Measurements from ENCODE around the gene LRMDA. TPM values are rescaled to one million over a fixed set of nuclear protein-coding genes. Genes with fewer than 3 reads are reported as not detected.

Gene LRMDA
- total and polyA plus RNA-seq, 4 donors = 12.1 to 40.8 (median 21.6) TPM

DNA sequence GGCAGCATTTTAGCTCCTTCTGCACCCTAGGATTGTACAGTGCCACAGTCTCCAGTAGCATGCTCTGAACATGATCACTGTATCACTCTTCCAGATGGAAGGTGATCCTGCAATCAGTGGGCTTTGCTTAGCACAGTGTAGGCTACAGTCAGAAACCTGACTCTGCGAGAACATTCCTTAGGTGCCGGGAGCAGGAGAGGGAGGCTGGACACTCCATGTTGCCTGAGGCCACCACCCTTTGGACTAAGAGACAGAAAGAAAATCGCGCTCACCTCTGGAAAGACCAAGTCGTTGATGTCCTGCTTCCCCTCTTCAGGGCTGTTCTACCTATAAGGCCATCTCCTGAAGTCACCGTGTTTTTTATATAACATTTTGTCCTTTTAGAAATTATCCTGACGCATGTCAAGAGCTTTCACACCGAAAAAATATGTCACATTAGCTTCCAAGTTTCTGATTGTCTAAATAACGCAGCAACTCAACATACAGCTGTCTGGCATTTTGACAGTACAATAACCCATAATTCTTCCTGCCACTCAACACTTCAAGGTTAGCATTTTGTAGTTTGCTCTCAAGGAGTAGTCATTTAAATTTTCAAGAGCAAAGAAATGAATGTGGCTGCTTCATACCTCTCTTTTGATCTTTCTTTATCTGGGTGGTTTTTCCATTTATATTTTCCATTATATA is 563.1 kb downstream of the LRMDA start:
- 73 to 88% methylated on average over 9 of the region's 9 CpGs for WGBS, 2 donors
- DNase-seq (no peak), ATAC-seq (ENCODE audit: insufficient read depth, low FRiP score) (no peak)
- H3K4me3 ChIP-seq = no peak overlapping the region
- TF ChIP-seq, protein P1, sequence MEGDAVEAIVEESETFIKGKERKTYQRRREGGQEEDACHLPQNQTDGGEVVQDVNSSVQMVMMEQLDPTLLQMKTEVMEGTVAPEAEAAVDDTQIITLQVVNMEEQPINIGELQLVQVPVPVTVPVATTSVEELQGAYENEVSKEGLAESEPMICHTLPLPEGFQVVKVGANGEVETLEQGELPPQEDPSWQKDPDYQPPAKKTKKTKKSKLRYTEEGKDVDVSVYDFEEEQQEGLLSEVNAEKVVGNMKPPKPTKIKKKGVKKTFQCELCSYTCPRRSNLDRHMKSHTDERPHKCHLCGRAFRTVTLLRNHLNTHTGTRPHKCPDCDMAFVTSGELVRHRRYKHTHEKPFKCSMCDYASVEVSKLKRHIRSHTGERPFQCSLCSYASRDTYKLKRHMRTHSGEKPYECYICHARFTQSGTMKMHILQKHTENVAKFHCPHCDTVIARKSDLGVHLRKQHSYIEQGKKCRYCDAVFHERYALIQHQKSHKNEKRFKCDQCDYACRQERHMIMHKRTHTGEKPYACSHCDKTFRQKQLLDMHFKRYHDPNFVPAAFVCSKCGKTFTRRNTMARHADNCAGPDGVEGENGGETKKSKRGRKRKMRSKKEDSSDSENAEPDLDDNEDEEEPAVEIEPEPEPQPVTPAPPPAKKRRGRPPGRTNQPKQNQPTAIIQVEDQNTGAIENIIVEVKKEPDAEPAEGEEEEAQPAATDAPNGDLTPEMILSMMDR (IDR thresholded peaks at IDR 0.05; ENCODE audit: control extremely low read depth, extremely low read depth) = no peak
- peaks cover 0 to 10% (median 0%) of the 10 kb centered on the region in 5 donors for H3K4me1 ChIP-seq (ENCODE audit: control insufficient read depth in 5 of 5, insufficient read depth in 5 of 5, low read length in 5 of 5)
- no peak overlapping the region for H3K27ac ChIP-seq (ENCODE audit: low read depth in 1 of 2, low read length in 1 of 2)
- no peak overlapping the region for H3K9ac ChIP-seq (ENCODE audit: insufficient read depth in 1 of 2, low read length in 2 of 2)
- H3K9me3 ChIP-seq (ENCODE audit: control insufficient read depth in 4 of 4, insufficient read depth in 3 of 4, low read length in 3 of 4) = no peaks in the 10 kb centered on the region
- no peaks in the 10 kb centered on the region for H3K27me3 ChIP-seq (ENCODE audit: control insufficient read depth in 3 of 3, insufficient read depth in 3 of 3, low read length in 2 of 3)
- H3K36me3 ChIP-seq (ENCODE audit: control insufficient read depth in 4 of 4, insufficient read depth in 4 of 4, low read length in 4 of 4) = no peaks in the 10 kb centered on the region

DNA sequence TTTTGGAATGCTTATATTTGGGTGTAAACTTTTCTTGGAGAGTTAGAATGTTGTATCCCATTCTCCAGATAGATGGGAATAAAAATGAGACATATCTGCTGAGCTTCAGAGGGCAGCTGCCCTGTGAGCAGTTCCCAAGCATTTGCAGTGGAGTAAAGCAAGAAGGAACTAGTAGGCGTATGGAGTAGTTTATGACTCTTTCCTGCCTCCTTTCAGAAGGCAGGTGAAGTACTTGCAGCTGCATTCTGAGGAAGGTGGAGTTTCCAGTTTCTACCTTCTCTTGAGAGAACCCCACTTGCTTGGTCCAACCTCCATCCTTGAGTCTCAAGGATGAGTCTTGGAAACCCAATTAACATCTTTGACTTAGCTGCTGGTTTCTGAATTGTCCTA is 563.6 kb downstream of the LRMDA start:
- WGBS, 2 donors = 91 to 96% methylated on average over 1 of the region's 1 CpG
- TF ChIP-seq, protein P1 (IDR thresholded peaks at IDR 0.05; ENCODE audit: control extremely low read depth, extremely low read depth) = no peak
- H3K9me3 ChIP-seq (ENCODE audit: control insufficient read depth in 4 of 4, insufficient read depth in 3 of 4, low read length in 3 of 4) = no peaks in the 10 kb centered on the region
- H3K36me3 ChIP-seq (ENCODE audit: control insufficient read depth in 4 of 4, insufficient read depth in 4 of 4, low read length in 4 of 4) = no peaks in the 10 kb centered on the region
- H3K4me1 ChIP-seq (ENCODE audit: control insufficient read depth in 5 of 5, insufficient read depth in 5 of 5, low read length in 5 of 5) = peaks cover 0 to 8% (median 0%) of the 10 kb centered on the region in 5 donors
- no peak overlapping the region for H3K27ac ChIP-seq (ENCODE audit: low read depth in 1 of 2, low read length in 1 of 2)
- ATAC-seq (ENCODE audit: insufficient read depth, low FRiP score) (no peak), DNase-seq (no peak)
- H3K9ac ChIP-seq (ENCODE audit: insufficient read depth in 1 of 2, low read length in 2 of 2) = no peak overlapping the region
- H3K4me3 ChIP-seq = no peak overlapping the region
- H3K27me3 ChIP-seq (ENCODE audit: control insufficient read depth in 3 of 3, insufficient read depth in 3 of 3, low read length in 2 of 3) = no peaks in the 10 kb centered on the region

DNA sequence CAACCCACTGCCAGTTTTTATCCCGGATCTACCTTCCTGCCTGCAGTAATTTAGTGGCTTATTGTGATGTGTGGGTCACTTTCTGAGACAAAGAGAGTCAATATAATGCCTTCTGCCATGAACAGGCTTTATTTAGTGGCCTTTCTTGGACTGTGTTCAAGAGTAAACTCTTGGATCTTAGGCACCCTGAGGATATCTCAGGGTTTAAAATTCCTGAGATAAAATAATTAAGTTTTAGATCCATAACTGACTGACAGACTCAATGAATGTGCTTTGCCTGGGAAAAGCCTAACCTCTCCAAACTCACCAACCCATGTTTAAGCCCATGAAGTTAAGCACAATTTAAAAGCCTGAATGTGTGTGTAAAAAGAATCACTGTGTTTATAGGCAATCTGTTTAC is 564.3 kb downstream of the LRMDA start:
- H3K4me3 ChIP-seq = no peak overlapping the region
- no peaks in the 10 kb centered on the region for H3K9me3 ChIP-seq (ENCODE audit: control insufficient read depth in 4 of 4, insufficient read depth in 3 of 4, low read length in 3 of 4)
- no peaks in the 10 kb centered on the region for H3K36me3 ChIP-seq (ENCODE audit: control insufficient read depth in 4 of 4, insufficient read depth in 4 of 4, low read length in 4 of 4)
- TF ChIP-seq, protein P1 (IDR thresholded peaks at IDR 0.05; ENCODE audit: control extremely low read depth, extremely low read depth) = no peak
- DNase-seq (no peak), ATAC-seq (ENCODE audit: insufficient read depth, low FRiP score) (no peak)
- WGBS, 2 donors = 67 to 77% methylated on average over 1 of the region's 1 CpG
- no peak overlapping the region for H3K9ac ChIP-seq (ENCODE audit: insufficient read depth in 1 of 2, low read length in 2 of 2)
- no peak overlapping the region for H3K27ac ChIP-seq (ENCODE audit: low read depth in 1 of 2, low read length in 1 of 2)
- no peaks in the 10 kb centered on the region for H3K27me3 ChIP-seq (ENCODE audit: control insufficient read depth in 3 of 3, insufficient read depth in 3 of 3, low read length in 2 of 3)
- H3K4me1 ChIP-seq (ENCODE audit: control insufficient read depth in 5 of 5, insufficient read depth in 5 of 5, low read length in 5 of 5) = peaks cover 0 to 5% (median 0%) of the 10 kb centered on the region in 5 donors

DNA sequence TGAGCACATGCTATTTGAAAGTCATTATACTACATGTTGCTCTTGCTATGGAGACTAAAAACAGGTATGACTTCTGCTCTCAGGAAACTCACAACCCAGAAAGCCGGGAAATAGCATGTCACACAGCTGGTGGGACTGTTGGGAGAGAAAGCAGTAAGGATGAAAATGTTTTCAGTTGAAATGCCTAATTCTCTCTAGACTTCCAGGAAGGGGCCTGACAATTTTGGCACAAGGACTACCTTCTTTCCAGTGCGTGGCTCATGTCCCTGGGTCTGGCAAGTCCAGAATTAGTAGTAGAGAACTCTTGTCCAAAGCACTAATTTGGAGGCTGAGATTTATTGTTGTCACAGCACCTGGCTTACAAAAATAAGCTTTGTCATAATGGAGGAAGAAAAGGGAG is 567.6 kb downstream of the LRMDA start:
- WGBS, 2 donors = 88 to 89% methylated on average over 2 of the region's 2 CpGs
- Histone ChIP-seq H3K36me3 (ENCODE audit: control insufficient read depth in 4 of 4, insufficient read depth in 4 of 4, low read length in 4 of 4) (no peaks in the 10 kb centered on the region), H3K4me1 (ENCODE audit: control insufficient read depth in 5 of 5, insufficient read depth in 5 of 5, low read length in 5 of 5) (peaks cover 0 to 5% (median 3%) of the 10 kb centered on the region in 5 donors), H3K27me3 (ENCODE audit: control insufficient read depth in 3 of 3, insufficient read depth in 3 of 3, low read length in 2 of 3) (no peaks in the 10 kb centered on the region), H3K9ac (ENCODE audit: insufficient read depth in 1 of 2, low read length in 2 of 2) (no peak overlapping the region), H3K4me3 (no peak overlapping the region), H3K9me3 (ENCODE audit: control insufficient read depth in 4 of 4, insufficient read depth in 3 of 4, low read length in 3 of 4) (no peaks in the 10 kb centered on the region), H3K27ac (ENCODE audit: low read depth in 1 of 2, low read length in 1 of 2) (no peak overlapping the region)
- ATAC-seq (ENCODE audit: insufficient read depth, low FRiP score) (no peak), DNase-seq (no peak)
- TF ChIP-seq, protein P1 (IDR thresholded peaks at IDR 0.05; ENCODE audit: control extremely low read depth, extremely low read depth) = no peak

Measured in lung (tissue), 12 donors.